UCSD-AML1 (cell line): ENCODE results near the gene PCOLCE2.
"Not testable (repeated sequence)": the region's sequence is repeated elsewhere in the genome, so short reads cannot be mapped to it uniquely, and the experiment has no call there.

Source experiments
- DNase-seq: peaks from one replicate; lab custom pipeline; 2025; ENCODE audit not compliant: unreplicated experiment; lab: John Stamatoyannopoulos, UW

PCOLCE2 gene

GRCh38 chr3:142902356-142902755 is 13.5 kb upstream of the PCOLCE2 start:
- DNase-seq = no peak

GRCh38 chr3:142898346-142899213 is 9.7 kb upstream of the PCOLCE2 start:
- DNase-seq = no peak

GRCh38 chr3:142897807-142898206 is 8.9 kb upstream of the PCOLCE2 start:
- no peak for DNase-seq

- DNase-seq = no peak
Measured at GRCh38 chr3:142896996-142897395, 8.1 kb upstream of the PCOLCE2 start.

- no peak for DNase-seq
Measured at GRCh38 chr3:142896201-142896755, 7.4 kb upstream of the PCOLCE2 start.

GRCh38 chr3:142894493-142894892 is 5.6 kb upstream of the PCOLCE2 start:
- DNase-seq = no peak

GRCh38 chr3:142892714-142893113 is 3.8 kb upstream of the PCOLCE2 start:
- DNase-seq = no peak

- no peak for DNase-seq
Measured at GRCh38 chr3:142890592-142890991, 1.7 kb upstream of the PCOLCE2 start.

GRCh38 chr3:142889212-142890014 is 530 bp upstream of the PCOLCE2 start:
- no peak for DNase-seq

- DNase-seq = no peak
Measured at GRCh38 chr3:142888099-142888480, 793 bp downstream of the PCOLCE2 start.

- DNase-seq = no peak
Measured at GRCh38 chr3:142886940-142887339, 1.9 kb downstream of the PCOLCE2 start.

GRCh38 chr3:142886021-142886420 is 2.9 kb downstream of the PCOLCE2 start:
- DNase-seq = no peak

- no peak for DNase-seq
Measured at GRCh38 chr3:142884531-142884930, 4.4 kb downstream of the PCOLCE2 start.

GRCh38 chr3:142883534-142883933 is 5.3 kb downstream of the PCOLCE2 start:
- not testable (repeated sequence) for DNase-seq

- DNase-seq = no peak
Measured at GRCh38 chr3:142881445-142882224, 7.2 kb downstream of the PCOLCE2 start.

GRCh38 chr3:142878649-142879300 is 10.1 kb downstream of the PCOLCE2 start:
- DNase-seq = no peak

GRCh38 chr3:142876417-142876816 is 12.5 kb downstream of the PCOLCE2 start:
- DNase-seq = no peak

GRCh38 chr3:142875583-142876207 is 13.2 kb downstream of the PCOLCE2 start:
- no peak for DNase-seq

GRCh38 chr3:142875099-142875498 is 13.8 kb downstream of the PCOLCE2 start:
- DNase-seq = no peak

- DNase-seq = not testable (repeated sequence)
Measured at GRCh38 chr3:142868382-142868781, 20.5 kb downstream of the PCOLCE2 start.
